ENCODE results near the gene NTM. TPM values are rescaled to one million over a fixed set of nuclear protein-coding genes. Genes with fewer than 3 reads are reported as not detected.

Gene NTM
- total and polyA plus RNA-seq, 10 donors, result 0.13 to 1.6 (median 0.67) TPM

- DNase-seq, result no peak
- intact Hi-C loops (cut with DNase I; ENCODE audit: low total_unique reads), result no loop called here
- H3K27ac ChIP-seq, result no peak overlapping the region
These were observed 544.0 kb downstream of the NTM start for GRCh38 chr11:131914361-131914774.

GRCh38 chr11:131916638-131917037 is 546.2 kb downstream of the NTM start:
- intact Hi-C loops (cut with DNase I; ENCODE audit: low total_unique reads), result no loop called here
- DNase-seq, result no peak
- Histone ChIP-seq H3K36me3 (no peaks in the 10 kb centered on the region), H3K27ac (no peak overlapping the region), H3K27me3 (replicated peaks in 1 of 7) (peaks cover 0 to 18% (median 4%) of the 10 kb centered on the region in 7 donors), H3K4me3 (no peak overlapping the region), H3K4me1 (peaks cover 0 to 1% (median under 1%) of the 10 kb centered on the region in 6 donors), H3K9me3 (no peaks in the 10 kb centered on the region)
- no peak for TF ChIP-seq POLR2A (IDR thresholded peaks at IDR 0.05)
- TF ChIP-seq CTCF (IDR thresholded peaks at IDR 0.05 in 8 of 11, conservative IDR thresholded peaks at IDR 0.05 in 3 of 11), result no peak
- TF ChIP-seq POLR2AphosphoS5 (IDR thresholded peaks at IDR 0.05), result no peak
- 60 to 77% (median 68%) methylated on average over 5 of the region's 5 CpGs for WGBS, 5 donors

More at GRCh38 chr11:131914361-131914774, 544.0 kb downstream of the NTM start:
- no peaks in the 10 kb centered on the region for H3K9me3 ChIP-seq
- TF ChIP-seq POLR2A (IDR thresholded peaks at IDR 0.05) (no peak), CTCF (IDR thresholded peaks at IDR 0.05 in 8 of 11, conservative IDR thresholded peaks at IDR 0.05 in 3 of 11) (no peak), POLR2AphosphoS5 (IDR thresholded peaks at IDR 0.05) (no peak)
- peaks cover 0 to 12% (median 7%) of the 10 kb centered on the region in 6 donors for H3K4me1 ChIP-seq
- H3K36me3 ChIP-seq, result no peaks in the 10 kb centered on the region
- H3K4me3 ChIP-seq, result no peak overlapping the region
- WGBS, 5 donors, result 50 to 75% (median 71%) methylated on average over 3 of the region's 3 CpGs
- H3K27me3 ChIP-seq (replicated peaks in 1 of 7), result peaks cover 0 to 40% (median 25%) of the 10 kb centered on the region in 7 donors

- H3K36me3 ChIP-seq, result no peaks in the 10 kb centered on the region
- no peak overlapping the region for H3K27ac ChIP-seq
- H3K9me3 ChIP-seq, result no peaks in the 10 kb centered on the region
- peaks cover 0 to 6% (median 0%) of the 10 kb centered on the region in 7 donors for H3K27me3 ChIP-seq (replicated peaks in 1 of 7)
- 73 to 74% (median 74%) methylated on average over 12 of the region's 12 CpGs for WGBS, 5 donors
- no peak for DNase-seq
- no peaks in the 10 kb centered on the region for H3K4me1 ChIP-seq
- no peak overlapping the region for H3K4me3 ChIP-seq
- TF ChIP-seq CTCF (IDR thresholded peaks at IDR 0.05 in 8 of 11, conservative IDR thresholded peaks at IDR 0.05 in 3 of 11) (no peak), POLR2A (IDR thresholded peaks at IDR 0.05) (no peak), POLR2AphosphoS5 (IDR thresholded peaks at IDR 0.05) (no peak)
- intact Hi-C loops (cut with DNase I; ENCODE audit: low total_unique reads), result no loop called here
These were observed 547.4 kb downstream of the NTM start for GRCh38 chr11:131917634-131918384.

- no peak for DNase-seq
- H3K27ac ChIP-seq, result no peak overlapping the region
- no peak overlapping the region for H3K4me3 ChIP-seq
- intact Hi-C loops (cut with DNase I; ENCODE audit: low total_unique reads), result no loop called here
- no peaks in the 10 kb centered on the region for H3K9me3 ChIP-seq
- peaks cover 0 to 2% (median 0%) of the 10 kb centered on the region in 7 donors for H3K27me3 ChIP-seq (replicated peaks in 1 of 7)
- WGBS, 5 donors, result 71 to 91% (median 79%) methylated on average over 4 of the region's 4 CpGs
- H3K4me1 ChIP-seq, result no peaks in the 10 kb centered on the region
- no peak for TF ChIP-seq POLR2AphosphoS5 (IDR thresholded peaks at IDR 0.05)
- no peak for TF ChIP-seq CTCF (IDR thresholded peaks at IDR 0.05 in 8 of 11, conservative IDR thresholded peaks at IDR 0.05 in 3 of 11)
- TF ChIP-seq POLR2A (IDR thresholded peaks at IDR 0.05), result no peak
- H3K36me3 ChIP-seq, result no peaks in the 10 kb centered on the region
These were observed 548.2 kb downstream of the NTM start for GRCh38 chr11:131918663-131919062.

Data from spleen (tissue), 11 donors.